SK-N-SH treated with all-trans-retinoic acid at 6 μM for 48 hours (cell line): ENCODE results near the gene MMP7.

Source experiments
- ESRRG ChIP-seq: fragments of 250-450 bp; sonication (Bioruptor Pico); IDR thresholded peaks from 2 replicates; pipeline ENCODE4 v1.6.1; 2021; ENCODE audit warnings: mild to moderate bottlenecking
- SNAI2 ChIP-seq: fragments of 250-450 bp; sonication (Bioruptor Pico); IDR thresholded peaks from 2 replicates; pipeline ENCODE4 v1.5.0; 2020; ENCODE audit warnings: mild to moderate bottlenecking, moderate library complexity
- ZFP30 ChIP-seq: fragments of 450-650 bp; formaldehyde crosslinking; IDR thresholded peaks from 2 replicates; pipeline ENCODE4 v1.5.0; 2022; ENCODE audit warnings: mild to moderate bottlenecking, moderate library complexity

GRCh38 chr11:102577182-102577581, 46.6 kb upstream of the MMP7 start:
- TF ChIP-seq ESRRG = no peak
- TF ChIP-seq SNAI2 (CRISPR knock-in tag) = no peak
- no peak for TF ChIP-seq ZFP30 (CRISPR knock-in tag)
